Left renal cortex interstitium (tissue), 4 donors: ENCODE results near the gene PHYHD1. TPM values are rescaled to one million over a fixed set of nuclear protein-coding genes. Genes with fewer than 3 reads are reported as not detected.
"Not testable (repeated sequence)": the region's sequence is repeated elsewhere in the genome, so short reads cannot be mapped to it uniquely, and the experiment has no call there.

Source experiments
- DNase-seq, 4 donors: peaks; one replicate each; pipeline ENCODE4 v3.0.0-alpha.2; 2013; ENCODE audit warnings: low read depth in 4 of 4, low spot score in 2 of 4, missing footprints in 1 of 4
- polyA plus RNA-seq, 4 donors: library from polyadenylated mRNA; unstranded; fragments of 120-200 nt; gene quantifications; one replicate each; pipeline ENCODE4 v1.2.1, GENCODE V29; 2013; ENCODE audit not compliant: insufficient read length in 4 of 4

PHYHD1 gene
- polyA plus RNA-seq, 4 donors: 55.6 to 69.5 (median 62.4) TPM

- peak; percentile 81 to 92 (median 88) for DNase-seq
These were observed 26.9 kb downstream of the PHYHD1 start, which contains the start of the genes DOLK and NUP188 for GRCh38 chr9:128947527-128948301. DOLK (minus strand) TSS chr9:128947603; CDS start chr9:128947303, 300 bp downstream. NUP188 (plus strand) TSS chr9:128947699; CDS start chr9:128947720, 21 bp downstream.

GRCh38 chr9:128961403-128961802 is 40.6 kb downstream of the PHYHD1 start:
- DNase-seq: not testable (repeated sequence)

- DNase-seq: no peak
These were observed 48.7 kb downstream of the PHYHD1 start for GRCh38 chr9:128969491-128969890.

GRCh38 chr9:128972956-128973355 is 52.2 kb downstream of the PHYHD1 start:
- DNase-seq: no peak

GRCh38 chr9:128979111-128979510 is 58.3 kb downstream of the PHYHD1 start:
- DNase-seq: no peak

- no peak for DNase-seq
These were observed 62.8 kb downstream of the PHYHD1 start for GRCh38 chr9:128983536-128983935.

GRCh38 chr9:128986671-128987070 is 65.9 kb downstream of the PHYHD1 start:
- no peak for DNase-seq

GRCh38 chr9:128987805-128988204 is 67.0 kb downstream of the PHYHD1 start:
- DNase-seq: no peak

Other genes with a start within 250 kb of the PHYHD1 start
- gene SET, start 231.8 kb upstream of the PHYHD1 start, polyA plus RNA-seq: 100 to 1,000 TPM; 556 to 701 (median 612) TPM
- gene PKN3, start 218.5 kb upstream of the PHYHD1 start, polyA plus RNA-seq: 10 to 100 TPM in 3 of 4 donors, 1 to 10 TPM in 1; 6.9 to 15.6 (median 12.5) TPM
- gene ZDHHC12, start 196.9 kb upstream of the PHYHD1 start, polyA plus RNA-seq: 10 to 100 TPM; 15.6 to 26.2 (median 20.7) TPM
- 10 to 100 TPM; 33.5 to 43.9 (median 37.0) TPM for gene ZER1, start 149.1 kb upstream of the PHYHD1 start, polyA plus RNA-seq
- 10 to 100 TPM; 35.4 to 41.7 (median 37.4) TPM for gene TBC1D13, start 133.7 kb upstream of the PHYHD1 start, polyA plus RNA-seq
- 10 to 100 TPM in 2 of 4 donors, 1 to 10 TPM in 2; 6.8 to 16.4 (median 12.6) TPM for gene ENDOG, start 102.5 kb upstream of the PHYHD1 start, polyA plus RNA-seq
- 10 to 100 TPM; 31.8 to 52.4 (median 40.3) TPM for gene SPOUT1, start 91.2 kb upstream of the PHYHD1 start, polyA plus RNA-seq
- 10 to 100 TPM; 17.0 to 31.0 (median 25.5) TPM for gene KYAT1, start 39.0 kb upstream of the PHYHD1 start, polyA plus RNA-seq
- 10 to 100 TPM; 26.8 to 34.8 (median 30.8) TPM for gene LRRC8A, start 38.8 kb upstream of the PHYHD1 start, polyA plus RNA-seq
- gene DOLK, start 26.6 kb downstream of the PHYHD1 start, polyA plus RNA-seq: 10 to 100 TPM; 14.4 to 20.0 (median 16.8) TPM
- 10 to 100 TPM; 35.2 to 60.5 (median 47.4) TPM for gene NUP188, start 26.7 kb downstream of the PHYHD1 start, polyA plus RNA-seq
- gene SH3GLB2, start 107.3 kb downstream of the PHYHD1 start, polyA plus RNA-seq: 100 to 1,000 TPM; 102 to 194 (median 137) TPM
- gene MIGA2, start 115.6 kb downstream of the PHYHD1 start, polyA plus RNA-seq: 10 to 100 TPM; 14.7 to 32.1 (median 24.2) TPM
- 10 to 100 TPM; 19.1 to 25.4 (median 21.9) TPM for gene DOLPP1, start 160.1 kb downstream of the PHYHD1 start, polyA plus RNA-seq
- gene CRAT, start 189.8 kb downstream of the PHYHD1 start, polyA plus RNA-seq: 10 to 100 TPM; 37.4 to 48.2 (median 43.3) TPM
- 100 to 1,000 TPM; 112 to 138 (median 123) TPM for gene PTPA, start 190.4 kb downstream of the PHYHD1 start, polyA plus RNA-seq